ENCODE results near the gene GLRA1.
"Not testable (repeated sequence)": the region's sequence is repeated elsewhere in the genome, so short reads cannot be mapped to it uniquely, and the experiment has no call there.

GLRA1 gene

DNA sequence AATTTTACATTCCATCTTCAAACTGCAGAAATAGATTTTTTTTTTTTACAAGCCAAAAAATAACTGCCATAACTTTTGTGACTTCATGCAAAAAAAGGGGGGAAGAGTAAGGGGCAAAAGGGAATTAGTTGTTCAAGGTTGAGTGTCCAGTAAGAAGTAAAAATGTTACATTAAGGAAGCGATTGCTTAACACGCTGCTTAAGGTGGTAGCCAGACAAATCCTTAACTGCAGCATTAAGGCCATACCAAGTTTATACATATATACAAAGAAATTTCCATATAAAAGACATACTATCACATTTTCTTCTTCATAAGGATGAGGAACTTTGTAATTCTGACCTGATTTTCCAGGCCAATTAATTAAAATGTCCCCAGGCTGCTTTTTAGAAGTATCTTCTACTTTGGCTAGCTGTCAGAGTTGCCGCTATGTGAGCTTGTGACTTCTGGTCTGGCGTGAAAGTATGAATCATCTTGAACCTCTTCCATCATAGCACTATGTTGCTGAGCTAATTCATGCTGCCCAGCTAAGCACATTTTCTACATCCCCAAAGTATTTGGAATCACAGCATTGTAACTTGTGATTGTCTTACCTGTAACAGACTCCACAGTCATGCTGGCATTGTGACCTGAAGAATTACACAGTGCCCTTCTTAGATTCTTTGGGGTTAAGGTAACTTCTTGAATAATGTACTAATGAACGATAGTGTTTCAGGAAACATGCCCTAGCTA is 112.9 kb downstream of the GLRA1 start:
- no peak for DNase-seq

DNA sequence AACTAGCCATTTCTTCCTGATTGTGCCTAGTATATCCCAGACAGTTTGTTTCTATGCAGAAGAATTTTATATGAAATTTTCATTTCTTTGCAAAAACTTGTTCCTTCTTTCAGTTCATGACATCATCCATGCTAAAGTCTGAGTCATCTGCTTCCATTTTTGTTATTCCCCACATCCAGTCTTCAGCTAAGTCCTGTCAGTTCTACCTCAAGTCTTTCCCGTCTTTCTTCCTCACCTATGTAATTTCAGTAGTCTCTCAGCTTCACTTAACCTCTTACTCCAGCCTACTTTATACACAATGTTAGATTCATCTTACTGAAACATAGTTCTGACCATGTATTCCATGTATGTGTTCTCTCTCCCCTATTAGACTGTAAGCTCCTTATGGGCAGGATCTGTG is 113.8 kb downstream of the GLRA1 start:
- no peak for DNase-seq

DNA sequence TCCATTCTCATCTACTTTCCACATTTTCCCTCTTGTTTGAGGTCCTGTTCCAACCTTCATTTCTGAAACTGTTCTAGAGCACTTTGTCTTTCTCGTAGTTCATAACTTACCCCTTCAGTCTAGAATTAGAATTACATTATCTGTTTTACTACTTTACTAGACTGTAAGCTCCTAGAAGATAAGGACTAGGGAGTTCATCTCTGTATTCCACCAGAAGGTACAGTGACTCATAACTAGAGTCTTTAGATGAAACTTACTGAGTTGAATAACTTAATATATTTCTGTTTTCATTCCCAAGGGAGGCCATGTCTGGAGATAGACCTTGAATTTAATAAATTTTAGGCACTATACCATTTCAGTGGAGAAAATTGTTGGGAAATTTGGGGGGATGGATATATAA is 114.2 kb downstream of the GLRA1 start:
- DNase-seq: no peak

DNA sequence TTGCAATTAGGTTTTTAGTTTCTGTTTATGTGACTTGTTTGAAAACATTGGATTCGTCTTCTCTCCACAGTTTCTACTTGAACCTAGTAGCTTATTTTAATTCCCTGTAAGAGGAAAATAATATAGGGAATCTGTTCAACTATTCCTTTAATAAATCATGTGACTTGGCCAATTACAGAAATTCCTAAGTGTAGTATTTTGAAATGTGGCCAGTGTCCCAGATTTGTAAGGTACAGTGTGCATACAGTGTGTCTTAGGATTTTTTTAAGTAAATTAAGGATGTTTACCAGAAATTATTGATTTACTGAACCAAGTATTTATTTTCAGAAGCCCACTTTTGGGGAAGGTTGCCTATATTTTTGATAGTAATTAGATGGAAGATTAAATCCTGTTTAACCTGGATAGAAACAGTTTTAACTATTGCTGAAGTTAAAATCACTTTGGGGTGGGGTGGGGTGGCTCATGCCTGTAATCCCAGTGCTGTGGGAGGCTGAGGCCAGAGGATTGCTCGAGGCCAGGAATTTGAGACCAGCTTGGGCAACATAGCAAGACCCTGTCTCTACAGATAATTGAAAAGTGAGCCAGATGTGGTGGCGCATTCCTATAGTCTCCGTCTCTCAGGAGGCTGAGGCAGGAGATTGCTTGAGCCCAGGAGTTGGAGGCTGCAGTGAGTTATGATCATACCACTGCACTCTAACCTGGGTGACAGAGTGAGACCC is 116.0 kb downstream of the GLRA1 start:
- DNase-seq: no peak

DNA sequence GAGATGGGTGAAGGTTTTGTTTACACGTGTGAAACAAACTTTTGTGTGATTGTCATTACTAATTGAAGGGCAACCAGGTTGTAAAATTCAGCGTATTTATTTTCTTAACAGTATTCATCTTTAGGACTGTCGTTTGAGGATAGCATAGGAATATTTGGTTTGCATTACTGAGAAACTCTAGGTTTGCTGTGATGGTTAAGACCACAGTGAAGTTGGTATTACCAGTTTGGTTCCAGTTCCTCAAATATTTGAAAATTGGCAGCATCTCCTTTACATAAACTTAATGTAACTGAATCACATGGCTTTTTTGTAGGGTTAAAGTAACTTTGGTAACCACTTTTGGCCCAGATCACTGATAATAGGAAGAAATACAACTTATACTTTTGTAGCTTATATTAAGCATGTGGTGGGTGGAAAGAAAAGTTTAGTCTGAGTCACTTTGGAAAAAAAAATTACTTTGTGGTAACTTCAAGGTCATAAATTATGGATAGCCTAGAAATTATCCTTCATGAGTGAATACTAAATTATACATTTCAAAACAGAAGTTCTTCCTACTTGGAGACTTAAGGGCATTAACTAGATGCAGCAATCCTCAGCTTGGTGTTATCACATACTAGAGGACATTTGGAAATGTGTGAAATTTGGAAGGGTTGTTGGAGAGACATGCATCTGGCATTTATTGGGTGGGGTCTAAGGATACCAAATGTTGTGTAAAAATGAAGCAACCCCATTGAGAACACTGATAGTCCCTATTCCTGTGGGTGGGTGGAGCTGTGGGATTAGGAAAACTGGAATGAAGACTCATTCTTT is 119.0 kb downstream of the GLRA1 start:
- no peak for DNase-seq

DNA sequence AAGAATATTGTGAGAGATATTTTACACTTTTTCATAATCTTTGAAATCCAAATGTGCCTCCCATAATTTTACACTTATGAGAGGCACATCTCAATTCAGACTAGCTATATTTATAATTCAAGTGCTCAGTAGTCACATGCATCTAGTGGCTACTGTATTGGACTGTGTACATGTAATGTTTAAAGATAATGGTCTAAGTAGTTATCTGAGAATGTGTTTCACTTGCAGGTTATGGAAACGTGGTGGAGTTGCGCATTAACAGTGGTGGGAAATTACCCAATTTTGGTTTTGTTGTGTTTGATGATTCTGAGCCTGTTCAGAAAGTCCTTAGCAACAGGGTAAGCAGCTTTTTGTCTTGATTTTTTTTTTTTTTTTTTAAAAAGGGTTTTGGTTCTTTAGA is 124.1 kb downstream of the GLRA1 start:
- DNase-seq: no peak

DNA sequence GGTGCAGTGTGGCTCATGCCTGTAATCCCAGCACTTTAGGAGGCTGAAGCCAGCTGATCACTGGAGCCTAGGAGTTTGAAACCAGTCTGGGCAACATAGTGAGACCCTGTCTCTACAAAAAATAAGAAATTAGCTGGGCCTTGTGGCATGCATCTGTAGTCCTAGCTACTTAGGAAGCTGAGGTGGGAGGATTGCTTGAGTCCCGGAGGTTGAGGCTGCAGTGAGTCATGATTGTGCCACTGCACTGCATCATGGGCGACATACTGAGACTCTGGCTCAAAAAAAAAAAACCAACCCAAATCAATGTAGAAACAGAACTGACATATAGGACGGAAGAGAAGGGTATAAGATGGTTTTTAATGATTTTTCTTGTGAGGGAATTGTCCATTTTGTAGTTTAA is 125.2 kb downstream of the GLRA1 start:
- no peak for DNase-seq

DNA sequence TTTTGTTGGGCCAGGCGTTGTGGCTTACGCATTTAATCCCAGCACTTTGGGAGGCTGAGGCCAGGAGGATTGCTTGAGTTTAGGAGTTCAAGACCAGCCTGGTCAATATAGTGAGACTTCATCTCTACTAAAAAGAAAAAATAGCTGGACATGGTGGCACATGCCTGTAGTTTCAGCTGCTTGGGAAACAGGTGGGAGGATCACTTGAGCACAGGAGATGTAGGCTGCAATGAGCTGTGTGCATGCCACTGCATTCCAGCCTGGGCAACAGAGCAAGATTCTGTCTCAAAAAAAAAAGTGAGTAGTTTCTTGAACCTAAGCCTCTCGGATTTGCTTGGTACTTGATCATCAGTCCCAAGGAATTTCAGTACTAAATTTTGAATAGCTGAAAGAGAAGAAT is 126.0 kb downstream of the GLRA1 start:
- no peak for DNase-seq

DNA sequence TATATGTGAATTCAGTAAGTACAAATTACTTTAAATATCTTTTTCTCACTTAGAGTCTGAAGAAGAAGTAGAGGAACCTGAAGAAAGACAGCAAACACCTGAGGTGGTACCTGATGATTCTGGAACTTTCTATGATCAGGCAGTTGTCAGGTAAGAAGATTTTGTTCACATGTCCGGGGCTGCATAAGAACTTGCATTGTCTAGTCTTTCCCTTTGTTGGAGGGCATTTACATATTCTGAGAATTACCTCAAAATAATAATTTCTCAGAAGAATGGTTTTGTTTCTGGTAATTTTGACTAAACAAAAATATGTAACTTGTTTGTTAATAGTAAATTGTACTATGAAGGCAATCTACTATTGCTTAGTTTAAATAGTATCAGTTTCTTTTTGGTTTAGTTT is 129.2 kb downstream of the GLRA1 start:
- DNase-seq: no peak

DNA sequence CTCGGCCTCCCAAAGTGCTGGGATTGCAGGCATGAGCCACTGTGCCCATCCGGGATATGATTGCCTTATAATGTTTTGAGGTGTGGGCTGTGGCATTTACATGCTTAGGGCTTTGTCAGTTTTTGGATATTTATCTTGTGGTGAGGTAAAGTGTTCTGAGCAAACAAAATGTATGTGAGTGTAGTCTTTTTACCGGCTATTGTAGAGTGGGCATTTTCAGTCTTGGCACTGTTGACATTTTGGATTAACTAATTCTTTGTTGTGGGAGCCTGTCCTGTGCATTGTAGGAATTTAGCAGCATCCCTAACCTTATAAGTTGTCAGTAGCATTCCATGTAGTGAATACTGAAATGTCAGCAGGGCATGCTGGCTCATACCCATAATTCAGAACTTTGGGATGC is 131.3 kb downstream of the GLRA1 start:
- DNase-seq: no peak

DNA sequence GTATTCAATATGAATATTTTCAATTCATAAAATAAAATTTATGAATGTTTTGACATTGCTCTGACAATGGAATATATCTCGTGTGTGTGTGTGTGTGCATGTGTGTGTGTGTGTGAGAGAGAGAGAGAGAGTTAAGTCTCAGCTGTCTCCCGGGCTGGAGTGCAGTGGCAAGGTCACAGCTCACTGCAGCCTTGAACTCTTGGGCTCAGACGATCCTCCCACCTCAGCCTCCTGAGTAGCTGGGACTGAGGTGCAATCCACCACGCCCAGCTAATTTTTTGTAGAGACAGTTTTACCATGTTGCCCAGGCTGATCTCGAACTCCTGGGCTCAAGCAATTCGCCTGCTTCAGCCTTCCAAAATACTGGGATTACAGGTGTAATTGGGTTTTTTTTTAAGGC is 136.8 kb downstream of the GLRA1 start:
- DNase-seq: no peak

DNA sequence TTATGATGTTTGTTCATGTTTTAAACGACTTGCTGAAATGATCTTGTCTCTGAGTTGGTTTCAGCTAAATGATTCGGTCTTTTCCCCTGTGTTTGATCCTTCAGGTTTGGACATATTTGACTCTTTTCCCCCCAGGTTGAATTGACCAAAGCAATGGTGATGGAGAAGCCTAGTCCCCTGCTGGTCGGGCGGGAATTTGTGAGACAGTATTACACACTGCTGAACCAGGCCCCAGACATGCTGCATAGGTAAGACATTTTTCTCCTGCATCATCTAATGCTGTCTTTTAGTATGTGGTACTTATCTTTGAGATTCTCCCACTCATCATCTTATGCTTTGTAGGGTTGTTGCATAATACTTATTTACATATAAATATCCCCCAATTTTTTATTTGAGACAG is 138.2 kb downstream of the GLRA1 start:
- no peak for DNase-seq

DNA sequence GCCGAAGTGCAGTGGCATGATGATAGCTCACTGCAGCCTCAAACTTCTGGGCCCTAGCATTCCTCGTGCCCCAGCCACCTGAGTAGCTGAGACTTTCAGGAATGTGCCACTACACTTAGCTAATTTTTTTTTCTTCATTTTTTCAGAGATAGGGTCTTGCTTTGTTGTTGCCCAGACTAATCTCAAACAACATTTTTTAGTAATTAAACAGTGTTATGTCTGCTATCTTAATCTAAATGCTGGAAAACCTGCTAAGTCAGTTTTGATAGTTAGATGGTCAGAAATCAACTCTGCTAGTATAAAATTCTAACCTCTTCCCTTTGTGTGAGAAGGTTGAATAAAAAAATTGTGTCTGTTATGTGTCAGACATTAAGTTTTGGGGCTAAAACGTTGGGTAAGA is 140.5 kb downstream of the GLRA1 start:
- DNase-seq: no peak

DNA sequence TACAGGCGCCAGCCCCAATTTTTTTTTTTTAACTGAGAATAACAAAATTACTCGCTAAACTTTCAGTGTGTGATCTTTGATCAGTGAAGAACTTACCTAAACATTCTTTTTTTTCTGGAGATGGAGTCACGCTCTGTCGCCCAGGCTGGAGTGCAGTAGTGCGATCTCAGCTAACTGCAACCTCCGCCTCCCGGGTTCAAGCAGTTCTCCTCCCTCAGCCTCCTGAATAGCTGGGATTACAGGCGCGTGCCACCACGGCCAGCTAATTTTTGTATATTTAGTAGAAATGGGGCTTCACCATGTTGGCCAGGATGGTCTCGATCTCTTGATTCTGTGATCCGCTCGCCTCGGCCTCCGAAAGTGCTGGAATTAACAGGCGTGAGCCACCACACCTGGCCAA is 141.0 kb downstream of the GLRA1 start:
- DNase-seq: not testable (repeated sequence)

DNA sequence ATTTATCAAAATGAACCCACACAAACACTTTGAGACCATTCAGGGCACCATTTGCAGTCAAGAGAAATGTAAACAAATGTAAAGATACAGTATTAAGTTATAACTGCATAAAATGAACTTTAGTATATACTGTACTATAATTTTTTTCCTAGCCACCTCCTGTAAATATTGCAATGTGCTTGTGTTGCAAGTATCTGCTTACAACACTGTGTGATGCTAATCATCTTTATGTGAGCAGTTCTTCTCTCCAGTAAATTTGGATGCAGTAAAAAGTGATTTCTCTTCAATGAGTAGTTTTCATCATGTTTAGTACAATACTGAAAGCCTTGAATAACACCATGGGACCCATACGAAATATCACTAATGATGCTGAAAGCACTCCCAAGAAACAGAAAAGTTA is 143.4 kb downstream of the GLRA1 start:
- DNase-seq: no peak

DNA sequence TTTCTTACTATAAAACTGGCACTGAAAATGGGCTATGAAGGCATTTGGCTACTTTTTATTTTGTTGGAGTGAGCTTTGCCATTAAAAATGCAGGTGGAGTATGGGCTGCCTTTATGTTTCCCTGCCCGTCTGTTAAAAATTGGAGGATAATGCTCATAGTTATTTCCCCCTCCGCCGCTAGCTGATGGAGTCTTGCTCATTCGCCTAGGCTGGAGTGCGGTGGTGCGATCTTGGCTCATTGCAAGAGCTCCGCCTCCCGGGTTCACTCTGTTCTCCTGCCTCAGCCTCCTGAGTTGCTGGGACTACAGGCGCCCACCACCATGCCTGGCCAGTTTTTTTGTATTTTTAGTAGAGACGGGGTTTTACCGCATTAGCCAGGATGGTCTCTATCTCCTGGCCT is 144.3 kb downstream of the GLRA1 start:
- DNase-seq: no peak

DNA sequence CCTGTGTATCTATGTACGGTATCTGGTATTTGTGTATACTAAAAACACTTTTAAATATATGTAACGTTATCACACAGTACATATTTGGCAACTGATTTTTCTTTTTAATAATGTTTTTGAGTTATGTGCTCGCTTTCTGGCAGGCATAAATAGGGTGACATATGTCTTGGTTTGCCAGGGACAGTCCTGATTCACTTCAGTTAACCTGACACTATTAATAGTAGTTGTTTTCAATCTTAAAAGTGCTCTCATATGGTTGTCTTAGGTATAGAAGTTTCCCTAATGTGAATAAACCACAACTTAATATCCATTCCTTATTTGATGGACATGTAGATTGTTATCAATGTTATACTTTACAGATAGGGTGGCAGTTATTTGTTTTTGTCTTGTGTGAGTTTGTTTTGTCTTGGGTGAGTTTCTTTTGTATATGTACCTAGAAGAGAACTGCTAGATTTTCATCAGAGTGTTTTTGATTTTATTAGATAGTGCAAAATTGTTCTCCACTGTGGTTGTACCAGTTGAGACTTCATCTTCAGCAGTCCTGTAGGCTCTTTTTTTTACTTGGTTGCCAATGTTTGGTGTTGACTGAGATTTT is 145.0 kb downstream of the GLRA1 start:
- no peak for DNase-seq

DNA sequence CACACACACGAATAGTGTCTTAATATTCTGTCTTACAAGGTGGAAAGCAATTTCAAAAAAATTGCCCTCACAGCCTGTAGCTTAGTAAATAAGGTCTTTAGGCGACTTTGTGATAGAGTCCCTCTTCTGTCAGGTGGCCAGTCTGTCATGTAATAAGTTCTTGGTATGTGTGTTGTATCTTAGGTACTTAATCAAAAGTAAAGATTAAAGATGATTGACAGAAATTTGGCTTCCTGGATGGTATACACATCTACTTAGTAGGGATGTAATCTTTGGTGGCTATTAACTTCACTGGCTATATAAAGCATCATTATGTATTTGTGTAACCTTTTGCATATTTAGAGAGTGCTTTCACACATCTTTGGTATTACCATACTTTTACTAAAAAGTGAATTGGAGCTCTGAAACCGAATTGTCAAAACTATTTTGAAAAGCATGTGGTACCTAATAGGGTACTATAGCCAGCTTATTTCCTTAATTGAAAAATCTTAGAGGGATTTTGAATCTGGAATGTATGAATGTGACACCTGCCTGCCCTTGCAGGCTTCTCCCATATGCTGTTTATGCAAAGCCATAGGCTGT is 149.5 kb downstream of the GLRA1 start:
- DNase-seq: no peak

DNA sequence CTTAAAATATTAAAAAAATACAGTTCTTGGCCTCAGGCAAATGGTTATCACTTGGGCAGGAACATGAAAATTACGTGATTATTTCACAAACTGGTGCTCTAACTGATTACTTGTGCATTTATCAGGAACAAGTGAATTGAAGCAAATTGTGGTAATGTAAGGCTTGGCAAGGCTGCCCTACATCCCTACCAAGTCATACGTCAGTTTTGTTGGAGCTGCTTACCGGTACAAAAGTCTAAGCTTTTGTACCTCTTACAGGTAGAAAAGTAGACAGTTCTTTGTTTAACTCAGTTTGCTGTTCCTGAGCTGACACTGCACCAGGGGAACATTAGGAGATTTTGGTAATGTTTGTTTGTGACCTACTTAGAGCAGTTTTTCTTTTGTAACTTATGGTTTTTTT is 150.7 kb downstream of the GLRA1 start:
- DNase-seq: no peak

DNA sequence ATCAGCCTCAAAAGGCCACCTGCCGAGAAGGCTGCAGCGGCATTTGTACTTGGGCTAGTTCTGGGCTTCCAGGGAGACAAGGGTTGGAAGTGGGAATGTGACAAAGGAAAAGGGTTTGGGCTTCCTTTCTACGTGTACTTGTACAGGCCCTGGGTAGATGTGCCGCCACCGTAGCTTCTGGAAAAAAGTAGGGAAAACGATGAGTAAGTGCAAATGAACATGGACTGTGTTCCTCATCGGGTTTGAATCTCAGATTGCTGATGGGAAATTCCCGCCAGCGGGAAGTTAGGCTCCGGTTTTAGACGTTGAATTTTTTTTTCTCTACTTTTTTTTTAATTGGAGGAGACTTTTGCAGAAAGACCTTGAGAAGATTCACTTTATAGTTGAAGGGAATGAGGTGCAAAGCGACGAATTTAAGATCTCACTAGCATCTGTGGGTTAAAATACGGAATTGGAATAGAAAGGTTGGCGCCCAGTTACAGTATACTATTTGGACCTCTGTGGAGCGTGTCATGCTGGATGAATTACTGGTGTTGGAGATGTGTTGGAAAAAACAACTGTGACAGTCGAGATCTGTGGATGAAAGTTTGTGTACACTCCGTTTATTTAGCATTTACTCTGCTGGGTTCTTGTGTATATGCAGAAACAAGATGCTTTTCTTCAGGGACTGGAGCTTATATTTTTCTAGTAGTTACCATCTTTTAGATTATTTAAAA is 151.6 kb downstream of the GLRA1 start:
- no peak for DNase-seq
